Measurements from ENCODE around the gene KIAA1958.
"Not testable (repeated sequence)": the region's sequence is repeated elsewhere in the genome, so short reads cannot be mapped to it uniquely, and the experiment has no call there.

KIAA1958 gene

GRCh38 chr9:112664531-112664930, 177.9 kb downstream of the KIAA1958 start:
- peak; percentile 14 for DNase-seq
- Histone ChIP-seq H3K27ac (no peak overlapping the region), H3K27me3 (replicated peaks) (no peaks in the 10 kb centered on the region), H3K4me3 (ENCODE audit: low read depth, low read length) (no peak overlapping the region), H3K36me3 (replicated peaks) (no peaks in the 10 kb centered on the region)
- in situ Hi-C loops (cut with HindIII; ENCODE audit: low pct_ligation_motif_present, low sequenced_read_pairs): no loop called here
- TF ChIP-seq CTCF (IDR thresholded peaks at IDR 0.05; ENCODE audit: low read depth, low read length, missing control alignments): no peak

- peak; percentile 33 for TF ChIP-seq CTCF (IDR thresholded peaks at IDR 0.05; ENCODE audit: low read depth, low read length, missing control alignments)
- Histone ChIP-seq H3K4me3 (ENCODE audit: low read depth, low read length) (no peak overlapping the region), H3K27ac (no peak overlapping the region), H3K36me3 (replicated peaks) (no peaks in the 10 kb centered on the region), H3K27me3 (replicated peaks) (no peaks in the 10 kb centered on the region)
- in situ Hi-C loops (cut with HindIII; ENCODE audit: low pct_ligation_motif_present, low sequenced_read_pairs): no loop called here
- no peak for DNase-seq
Measured at GRCh38 chr9:112665347-112665746, 178.7 kb downstream of the KIAA1958 start.

GRCh38 chr9:112669326-112669725, 182.7 kb downstream of the KIAA1958 start:
- in situ Hi-C loops (cut with HindIII; ENCODE audit: low pct_ligation_motif_present, low sequenced_read_pairs): no loop called here
- TF ChIP-seq CTCF (IDR thresholded peaks at IDR 0.05; ENCODE audit: low read depth, low read length, missing control alignments): no peak
- H3K27me3 ChIP-seq (replicated peaks): no peaks in the 10 kb centered on the region
- DNase-seq: no peak
- no peak overlapping the region for H3K4me3 ChIP-seq (ENCODE audit: low read depth, low read length)
- H3K36me3 ChIP-seq (replicated peaks): no peaks in the 10 kb centered on the region
- H3K27ac ChIP-seq: no peak overlapping the region

- H3K4me3 ChIP-seq (ENCODE audit: low read depth, low read length): no peak overlapping the region
- TF ChIP-seq CTCF (IDR thresholded peaks at IDR 0.05; ENCODE audit: low read depth, low read length, missing control alignments): no peak
- no peak for DNase-seq
- H3K27ac ChIP-seq: no peak overlapping the region
- no peaks in the 10 kb centered on the region for H3K27me3 ChIP-seq (replicated peaks)
- in situ Hi-C loops (cut with HindIII; ENCODE audit: low pct_ligation_motif_present, low sequenced_read_pairs): no loop called here
- H3K36me3 ChIP-seq (replicated peaks): no peaks in the 10 kb centered on the region
Measured at GRCh38 chr9:112670991-112671625, 184.5 kb downstream of the KIAA1958 start.

GRCh38 chr9:112673221-112673620, 186.6 kb downstream of the KIAA1958 start:
- H3K4me3 ChIP-seq (ENCODE audit: low read depth, low read length); H3K36me3 ChIP-seq (replicated peaks); DNase-seq; in situ Hi-C loops (cut with HindIII; ENCODE audit: low pct_ligation_motif_present, low sequenced_read_pairs); H3K27ac ChIP-seq; H3K27me3 ChIP-seq (replicated peaks): not testable (repeated sequence)

GRCh38 chr9:112677040-112677439, 190.4 kb downstream of the KIAA1958 start:
- in situ Hi-C loops (cut with HindIII; ENCODE audit: low pct_ligation_motif_present, low sequenced_read_pairs): no loop called here
- TF ChIP-seq CTCF (IDR thresholded peaks at IDR 0.05; ENCODE audit: low read depth, low read length, missing control alignments): no peak
- no peak for DNase-seq
- Histone ChIP-seq H3K36me3 (replicated peaks) (no peaks in the 10 kb centered on the region), H3K27ac (no peak overlapping the region), H3K4me3 (ENCODE audit: low read depth, low read length) (no peak overlapping the region), H3K27me3 (replicated peaks) (no peaks in the 10 kb centered on the region)

Measured in brain microvascular endothelial cell (primary cell).